Upper lobe of right lung (tissue), 1 donor: Measurements from ENCODE around the gene STX4. TPM values are rescaled to one million over a fixed set of nuclear protein-coding genes. Genes with fewer than 3 reads are reported as not detected.

ENCODE experiments used
- ATAC-seq: fragments of 200-7000 bp; cut with Tn5 transposase; one replicate; pipeline ENCODE4 v1.9.1; 2020; ENCODE audit warnings: mild to moderate bottlenecking, moderate library complexity
- DNase-seq: peaks from one replicate; pipeline ENCODE4 v3.0.0-alpha.2; 2020
- H3K27ac ChIP-seq: fragments of 200-600 bp; one replicate; pipeline ENCODE4 v1.8.0; 2022
- H3K27me3 ChIP-seq: fragments of 200-600 bp; one replicate; pipeline ENCODE4 v1.8.0; 2022; ENCODE audit warnings: mild to moderate bottlenecking
- H3K36me3 ChIP-seq: fragments of 200-600 bp; one replicate; pipeline ENCODE4 v1.8.0; 2022
- H3K4me1 ChIP-seq: fragments of 200-600 bp; one replicate; pipeline ENCODE4 v1.8.0; 2022
- H3K4me3 ChIP-seq: fragments of 200-600 bp; one replicate; pipeline ENCODE4 v1.8.0; 2022; ENCODE audit warnings: mild to moderate bottlenecking
- H3K9me3 ChIP-seq: fragments of 200-600 bp; one replicate; pipeline ENCODE4 v1.8.0; 2022
- intact Hi-C: fragments of 100-400 bp; cut with DNase I; formaldehyde crosslinking; loops from one replicate; pipeline ENCODE4 v1.11.0; 2022
- long read RNA-seq: library from polyadenylated mRNA; unstranded; transcript quantifications from one replicate; pipeline ENCODE4 v2.0.0, GENCODE V29; 2021
- total RNA-seq: library from RNA; stranded (reverse); fragmentation: NEBNext Ultra II Directional; extraction: Animal tissue kit (Norgen Biotek cat#: 25700); gene quantifications from one replicate; pipeline ENCODE4 v1.2.1, GENCODE V29; 2021
- TF ChIP-seq, protein P1 (sequence below): fragments of 200-600 bp; IDR thresholded peaks from one replicate; pipeline ENCODE4 v1.8.0; 2022; ENCODE audit warnings: antibody characterized with exemption
- donor health status: DM: no; HTN: yes; CAD: no; lungs with severe emphysema.

STX4 gene, protein sequence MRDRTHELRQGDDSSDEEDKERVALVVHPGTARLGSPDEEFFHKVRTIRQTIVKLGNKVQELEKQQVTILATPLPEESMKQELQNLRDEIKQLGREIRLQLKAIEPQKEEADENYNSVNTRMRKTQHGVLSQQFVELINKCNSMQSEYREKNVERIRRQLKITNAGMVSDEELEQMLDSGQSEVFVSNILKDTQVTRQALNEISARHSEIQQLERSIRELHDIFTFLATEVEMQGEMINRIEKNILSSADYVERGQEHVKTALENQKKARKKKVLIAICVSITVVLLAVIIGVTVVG
- 91.7 TPM for total RNA-seq
- long read RNA-seq, transcript STX4-201 (11 exons, 1,481 nt), result major isoform, 27 of 53 reads
- long read RNA-seq, partial matches to known transcripts, result 5 of 53 reads
- long read RNA-seq, other reads (novel, unspliced or antisense), result 19 of 53 reads

DNA sequence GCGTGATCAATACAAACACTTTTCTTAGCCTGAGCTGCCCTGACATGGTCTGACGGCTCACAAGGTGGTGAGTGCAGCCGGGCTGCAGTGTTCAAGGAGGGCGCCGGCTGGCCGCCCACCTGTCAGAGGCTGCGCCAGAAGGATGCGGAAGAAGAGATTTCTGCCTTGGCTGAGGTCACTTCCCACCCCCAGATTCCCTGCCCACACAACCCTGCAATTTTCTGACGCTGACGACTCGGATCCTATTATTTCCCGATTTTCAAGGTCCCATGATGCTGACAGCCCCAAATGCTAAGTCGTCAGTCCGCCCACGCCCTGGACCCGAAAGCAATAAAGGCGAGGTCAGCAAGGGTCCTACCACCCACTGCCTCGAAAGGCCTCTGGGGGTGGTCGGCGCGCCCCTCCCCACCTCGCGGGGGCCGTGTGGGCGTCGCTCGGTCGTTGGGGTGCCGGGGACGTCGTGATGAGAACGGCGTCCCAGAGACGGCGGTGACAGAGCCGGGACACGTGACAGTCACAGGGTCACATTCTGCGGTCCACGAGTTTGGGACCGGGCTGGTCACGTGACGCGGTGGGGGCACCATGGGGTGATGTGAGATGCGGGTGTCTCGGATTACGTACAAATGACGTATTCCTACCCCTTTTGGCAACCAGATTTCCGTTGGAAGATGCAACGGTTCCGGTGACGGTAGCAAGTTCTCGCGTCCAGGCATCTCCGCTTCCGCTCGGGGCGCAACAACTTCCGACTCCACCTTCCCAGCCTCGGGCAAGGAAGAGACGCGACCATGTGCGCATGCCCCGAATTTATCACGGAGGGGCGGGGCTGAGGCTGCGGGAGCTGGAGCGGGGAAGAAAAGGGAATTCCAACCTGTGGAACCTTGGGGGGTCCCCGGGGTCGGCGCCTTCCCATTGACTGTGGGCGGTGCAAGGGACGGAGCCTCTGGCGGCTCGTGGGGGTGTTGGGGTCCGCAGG, at the start of gene STX4:
Gene STX4, plus strand, starts transcription at position 823 of the 973 bp plus-strand sequence. CDS start 248 bp downstream, outside the sequence.
- Histone ChIP-seq H3K4me1 (peaks cover 7% of the 10 kb centered on the region), H3K4me3 (peak within 1 kb of the TSS; percentile 94), H3K27ac (peak within 1 kb of the TSS; percentile 88), H3K27me3 (no peaks in the 10 kb centered on the region), H3K36me3 (peaks cover 29% of the 10 kb centered on the region), H3K9me3 (no peaks in the 10 kb centered on the region)
- TF ChIP-seq, protein P1, sequence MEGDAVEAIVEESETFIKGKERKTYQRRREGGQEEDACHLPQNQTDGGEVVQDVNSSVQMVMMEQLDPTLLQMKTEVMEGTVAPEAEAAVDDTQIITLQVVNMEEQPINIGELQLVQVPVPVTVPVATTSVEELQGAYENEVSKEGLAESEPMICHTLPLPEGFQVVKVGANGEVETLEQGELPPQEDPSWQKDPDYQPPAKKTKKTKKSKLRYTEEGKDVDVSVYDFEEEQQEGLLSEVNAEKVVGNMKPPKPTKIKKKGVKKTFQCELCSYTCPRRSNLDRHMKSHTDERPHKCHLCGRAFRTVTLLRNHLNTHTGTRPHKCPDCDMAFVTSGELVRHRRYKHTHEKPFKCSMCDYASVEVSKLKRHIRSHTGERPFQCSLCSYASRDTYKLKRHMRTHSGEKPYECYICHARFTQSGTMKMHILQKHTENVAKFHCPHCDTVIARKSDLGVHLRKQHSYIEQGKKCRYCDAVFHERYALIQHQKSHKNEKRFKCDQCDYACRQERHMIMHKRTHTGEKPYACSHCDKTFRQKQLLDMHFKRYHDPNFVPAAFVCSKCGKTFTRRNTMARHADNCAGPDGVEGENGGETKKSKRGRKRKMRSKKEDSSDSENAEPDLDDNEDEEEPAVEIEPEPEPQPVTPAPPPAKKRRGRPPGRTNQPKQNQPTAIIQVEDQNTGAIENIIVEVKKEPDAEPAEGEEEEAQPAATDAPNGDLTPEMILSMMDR, result no peak
- intact Hi-C loops, result no loop called here
- DNase-seq (peak; percentile 99), ATAC-seq (peak; percentile 94)

DNA sequence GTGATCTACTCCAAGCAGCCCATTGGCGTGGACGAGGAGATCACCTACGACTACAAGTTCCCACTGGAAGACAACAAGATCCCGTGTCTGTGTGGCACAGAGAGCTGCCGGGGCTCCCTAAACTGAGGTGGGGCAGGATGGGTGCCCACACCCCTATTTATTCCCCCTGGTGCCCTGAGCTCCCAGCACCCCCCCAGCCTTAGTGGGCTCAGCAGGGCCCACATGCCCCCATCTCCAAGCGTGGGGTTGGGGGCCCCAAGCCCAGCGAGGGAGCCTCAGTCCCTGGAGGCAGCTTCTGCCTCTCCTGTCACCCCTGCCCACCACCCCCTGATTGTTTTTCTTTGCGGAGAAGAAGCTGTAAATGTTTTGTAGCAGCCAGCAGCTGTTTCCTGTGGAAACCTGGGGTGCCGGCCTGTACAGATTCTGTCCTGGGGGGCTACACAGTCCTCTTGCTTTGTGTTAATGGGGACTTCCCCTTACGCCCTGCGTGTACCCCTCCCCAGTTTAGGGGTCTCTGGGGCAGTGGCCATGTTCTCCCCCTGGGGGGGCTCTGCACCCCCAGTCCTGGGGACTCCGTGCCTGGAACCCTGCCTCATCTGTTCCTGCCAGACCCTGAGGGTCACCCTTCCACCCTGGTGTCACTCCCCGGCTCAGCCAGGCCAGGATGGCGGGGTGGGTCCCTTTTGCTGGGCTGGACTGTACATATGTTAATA, 49.3 kb upstream of the STX4 start:
- Histone ChIP-seq H3K9me3 (no peaks in the 10 kb centered on the region), H3K4me3 (no peak overlapping the region), H3K27me3 (no peaks in the 10 kb centered on the region), H3K36me3 (peaks cover 36% of the 10 kb centered on the region), H3K27ac (no peak overlapping the region), H3K4me1 (peaks cover 10% of the 10 kb centered on the region)
- no peak for DNase-seq
- no peak for ATAC-seq
- intact Hi-C loops, result no loop called here
- TF ChIP-seq, protein P1, result no peak

DNA sequence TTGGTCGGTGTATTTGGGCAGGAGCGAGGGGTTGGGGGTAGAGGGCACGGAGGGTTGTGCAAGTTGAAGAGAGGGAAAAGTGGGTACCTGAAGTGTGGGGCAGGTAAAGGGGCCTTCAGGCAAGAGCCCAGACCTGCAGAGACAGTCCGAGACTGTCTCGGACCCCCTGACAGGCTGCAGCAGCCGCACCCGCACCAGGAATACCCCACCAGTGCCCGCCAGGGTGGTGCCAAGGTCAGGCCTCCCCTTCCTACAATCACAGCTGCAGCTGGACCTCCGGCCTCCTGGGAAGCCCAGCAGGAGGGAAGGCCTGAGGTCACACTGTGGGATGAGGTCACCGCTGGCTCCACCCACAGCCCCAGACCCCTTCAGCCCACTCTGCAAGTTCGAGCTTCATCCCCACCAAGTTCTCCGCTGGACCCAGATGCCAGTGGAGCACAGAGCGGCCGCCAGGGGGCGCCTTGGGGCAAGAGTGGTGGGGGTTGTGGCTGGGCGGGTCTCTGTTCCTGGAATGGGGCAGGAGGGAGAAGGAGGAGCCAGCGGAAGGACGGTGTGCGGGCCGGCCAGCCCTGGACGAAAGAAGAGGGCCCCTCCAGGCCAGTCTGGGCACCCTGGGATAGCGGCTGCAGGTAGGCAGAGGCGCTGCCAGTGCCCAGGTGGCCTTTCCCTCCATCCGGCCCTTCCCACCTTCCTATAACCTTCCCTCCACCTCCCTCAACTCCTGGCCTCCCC, 48.5 kb upstream of the STX4 start, which contains the start of gene HSD3B7:
Gene HSD3B7, plus strand, starts transcription at position 539 of the 732 bp plus-strand sequence. CDS start 452 bp downstream, outside the sequence.
- H3K27me3 ChIP-seq, result no peaks in the 10 kb centered on the region
- peaks cover 10% of the 10 kb centered on the region for H3K4me1 ChIP-seq
- H3K36me3 ChIP-seq, result peaks cover 30% of the 10 kb centered on the region
- H3K9me3 ChIP-seq, result no peaks in the 10 kb centered on the region
- TF ChIP-seq, protein P1, result peak; percentile 93
- DNase-seq, result peak; percentile 95
- ATAC-seq, result peak; percentile 95
- H3K27ac ChIP-seq, result no peak within 1 kb of the TSS
- intact Hi-C loops, result loop anchor here (5.0 kb wide), 1 partner anchor 457 kb away; the partner anchor contains the start of gene ZNF843
- peak within 1 kb of the TSS; percentile 51 for H3K4me3 ChIP-seq

DNA sequence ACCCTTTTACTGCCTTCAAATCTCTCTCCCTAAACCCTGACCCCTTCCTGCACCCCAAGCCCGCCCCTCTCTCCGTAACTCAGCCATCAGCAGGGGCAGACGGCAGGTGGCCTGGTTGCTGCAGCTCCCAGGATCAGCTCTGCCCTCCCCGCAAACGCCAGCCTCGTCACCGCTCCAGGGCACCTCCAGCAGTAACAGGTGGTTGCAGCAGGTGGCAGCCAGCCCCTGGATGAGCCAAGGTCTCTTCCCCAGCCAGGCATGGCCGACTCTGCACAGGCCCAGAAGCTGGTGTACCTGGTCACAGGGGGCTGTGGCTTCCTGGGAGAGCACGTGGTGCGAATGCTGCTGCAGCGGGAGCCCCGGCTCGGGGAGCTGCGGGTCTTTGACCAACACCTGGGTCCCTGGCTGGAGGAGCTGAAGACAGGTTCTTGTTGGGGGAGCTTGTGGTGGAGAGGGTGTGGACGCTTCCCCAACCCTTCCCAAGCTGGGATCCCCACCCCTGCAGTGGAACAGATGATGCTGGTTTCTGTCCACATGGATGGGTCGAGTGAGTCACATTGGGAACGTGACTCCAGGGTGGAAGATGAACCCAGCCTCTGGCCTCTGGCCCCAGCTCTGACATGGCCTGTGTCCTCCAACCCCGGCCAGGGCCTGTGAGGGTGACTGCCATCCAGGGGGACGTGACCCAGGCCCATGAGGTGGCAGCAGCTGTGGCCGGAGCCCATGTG, 47.8 kb upstream of the STX4 start:
- ATAC-seq (peak; percentile 80), DNase-seq (peak; percentile 89)
- Histone ChIP-seq H3K9me3 (no peaks in the 10 kb centered on the region), H3K36me3 (peaks cover 23% of the 10 kb centered on the region), H3K4me1 (peaks cover 10% of the 10 kb centered on the region), H3K4me3 (peak overlapping the region; percentile 51), H3K27ac (no peak overlapping the region), H3K27me3 (no peaks in the 10 kb centered on the region)
- TF ChIP-seq, protein P1, result no peak
- intact Hi-C loops, result loop anchor here (5.0 kb wide), 1 partner anchor 457 kb away; the partner anchor contains the start of gene ZNF843
